ENCODE measurements around the gene FREM2.
A peak's percentile ranks its signal among the peaks of the same experiment; 100 is the strongest.

The FREM2 gene

GRCh38 chr13:38758277-38758676 lies 71.4 kb downstream of the FREM2 start:
- no peak for DNase-seq (ENCODE audit: low spot score)

- DNase-seq (ENCODE audit: low spot score), result no peak
Observed at GRCh38 chr13:38759390-38759789, 72.5 kb downstream of the FREM2 start.

DNA sequence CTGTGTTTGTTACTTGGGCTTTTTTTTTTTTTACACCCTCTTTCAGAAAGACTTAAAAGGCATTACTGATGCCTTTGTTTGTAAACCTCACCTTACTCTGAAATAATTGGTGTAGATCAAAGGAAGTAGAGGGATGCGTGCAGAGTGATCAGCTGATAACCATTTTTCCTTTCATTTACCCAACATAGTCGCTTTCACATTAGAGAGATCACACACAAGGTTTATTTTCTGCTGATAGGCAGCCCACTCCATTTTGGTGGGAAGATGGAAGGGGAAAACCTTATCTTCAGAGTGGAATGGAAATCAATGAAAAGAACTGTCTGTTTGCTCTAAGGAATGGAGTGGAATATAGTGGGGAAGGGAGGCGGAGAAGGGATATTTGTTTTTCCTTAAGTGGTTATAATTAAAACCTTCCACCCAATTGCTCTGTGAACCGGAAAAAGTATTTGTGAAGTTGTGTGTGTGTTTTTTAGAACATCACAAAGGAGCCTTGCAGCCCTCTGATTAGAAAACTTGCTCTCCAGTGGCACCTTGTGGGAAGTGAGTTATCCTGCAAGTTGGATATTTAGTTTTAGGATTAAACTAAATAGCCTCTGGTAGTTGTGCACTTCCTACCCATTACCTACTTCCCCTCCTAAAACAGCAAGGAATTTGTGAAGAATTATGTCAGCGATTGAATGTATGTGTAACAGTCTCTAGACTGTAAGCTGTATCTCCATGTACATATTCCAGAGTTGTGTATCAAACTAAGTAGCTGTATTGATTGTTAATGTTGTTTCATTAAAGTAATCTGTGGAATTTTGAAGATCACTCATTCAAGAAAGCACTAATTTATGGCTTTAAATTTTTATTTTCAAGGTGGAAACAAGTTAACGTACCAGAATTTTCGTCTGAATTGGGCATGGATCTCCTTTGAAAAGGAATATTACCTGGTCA lies 76.8 kb downstream of the FREM2 start:
- DNase-seq (ENCODE audit: low spot score), result peak; percentile 53

- DNase-seq (ENCODE audit: low spot score), result no peak
Observed at GRCh38 chr13:38766799-38767198, 79.9 kb downstream of the FREM2 start.

GRCh38 chr13:38767506-38768265 lies 80.8 kb downstream of the FREM2 start:
- no peak for DNase-seq (ENCODE audit: low spot score)

DNA sequence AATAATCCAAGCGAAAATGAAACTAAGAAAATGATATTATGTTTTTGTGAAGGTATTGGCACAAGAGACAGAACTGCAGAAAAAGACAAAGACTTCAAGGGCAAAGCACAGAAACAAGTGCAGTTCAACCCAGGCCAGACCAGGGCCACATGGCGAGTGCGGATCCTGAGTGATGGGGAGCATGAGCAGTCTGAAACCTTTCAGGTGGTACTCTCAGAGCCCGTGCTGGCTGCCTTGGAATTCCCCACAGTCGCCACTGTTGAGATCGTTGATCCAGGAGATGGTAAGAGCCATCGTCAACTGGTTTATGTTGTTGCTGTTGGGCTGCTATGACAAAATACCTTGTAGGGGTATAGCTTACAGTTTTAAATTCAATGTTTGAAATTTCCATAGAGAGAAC lies 82.6 kb downstream of the FREM2 start:
- no peak for DNase-seq (ENCODE audit: low spot score)

- no peak for DNase-seq (ENCODE audit: low spot score)
Observed at GRCh38 chr13:38775085-38775484, 88.2 kb downstream of the FREM2 start.

- DNase-seq (ENCODE audit: low spot score), result no peak
Observed at GRCh38 chr13:38777347-38778119, 90.7 kb downstream of the FREM2 start.

GRCh38 chr13:38781539-38781938 lies 94.7 kb downstream of the FREM2 start:
- no peak for DNase-seq (ENCODE audit: low spot score)

GRCh38 chr13:38784036-38784880 lies 97.4 kb downstream of the FREM2 start:
- no peak for DNase-seq (ENCODE audit: low spot score)

GRCh38 chr13:38785042-38785441 lies 98.2 kb downstream of the FREM2 start:
- no peak for DNase-seq (ENCODE audit: low spot score)

DNA sequence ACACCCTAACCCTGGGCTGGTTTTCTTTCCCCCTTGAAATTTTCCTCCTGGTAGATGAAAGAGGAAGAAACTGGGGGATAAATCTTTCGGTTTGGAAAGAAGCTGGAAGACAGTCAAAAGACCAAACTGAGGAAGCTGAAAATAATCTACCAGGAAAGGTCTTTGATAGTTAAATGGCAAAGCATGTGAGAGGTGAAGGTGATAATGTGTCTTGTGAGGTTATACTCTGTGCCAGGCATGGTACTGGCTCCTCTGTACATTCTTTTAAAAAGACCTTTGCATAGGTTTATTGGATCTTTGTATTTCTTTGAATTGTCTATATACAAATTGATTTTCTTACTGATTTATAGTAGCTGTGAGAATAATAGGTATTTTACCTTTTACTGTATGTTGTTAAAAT lies 98.6 kb downstream of the FREM2 start:
- no peak for DNase-seq (ENCODE audit: low spot score)

DNA sequence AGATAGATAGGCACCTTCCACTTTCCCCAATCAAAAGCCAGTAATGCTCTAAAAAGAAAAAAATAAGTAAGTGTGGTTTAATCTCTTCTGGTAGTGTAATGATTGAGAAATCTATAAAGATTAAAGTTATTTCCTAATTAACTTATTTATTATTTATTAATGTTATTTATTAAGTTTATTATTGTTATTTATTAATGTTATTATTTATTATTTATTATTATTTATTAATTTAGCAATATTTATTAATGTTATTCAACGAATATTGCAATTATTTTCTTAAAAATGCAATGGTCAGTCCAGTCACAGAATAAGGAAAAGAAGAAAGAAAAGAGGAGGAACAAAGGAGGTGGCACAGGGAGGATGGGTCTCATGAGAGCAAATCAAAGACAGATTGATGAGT lies 100.7 kb downstream of the FREM2 start:
- no peak for DNase-seq (ENCODE audit: low spot score)

DNA sequence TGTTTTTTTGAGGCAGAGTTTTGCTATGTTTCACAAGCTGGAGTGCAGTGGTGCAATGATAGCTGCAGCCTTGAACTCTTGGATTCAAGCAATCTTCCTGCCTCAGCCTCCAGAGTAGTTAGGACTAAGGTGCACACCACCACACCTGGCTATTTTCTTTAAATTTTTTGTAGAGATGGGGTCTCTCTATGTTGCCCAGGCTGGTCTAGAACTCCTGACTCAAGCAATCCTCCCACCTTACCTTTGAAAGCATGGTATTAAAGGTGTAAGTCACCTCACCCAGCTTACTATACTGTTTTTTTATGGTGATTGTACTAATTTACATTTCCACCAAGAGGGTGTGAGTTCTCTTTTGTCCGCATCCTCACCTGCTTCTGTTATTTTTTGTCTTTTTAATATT lies 110.0 kb downstream of the FREM2 start:
- no peak for DNase-seq (ENCODE audit: low spot score)

DNA sequence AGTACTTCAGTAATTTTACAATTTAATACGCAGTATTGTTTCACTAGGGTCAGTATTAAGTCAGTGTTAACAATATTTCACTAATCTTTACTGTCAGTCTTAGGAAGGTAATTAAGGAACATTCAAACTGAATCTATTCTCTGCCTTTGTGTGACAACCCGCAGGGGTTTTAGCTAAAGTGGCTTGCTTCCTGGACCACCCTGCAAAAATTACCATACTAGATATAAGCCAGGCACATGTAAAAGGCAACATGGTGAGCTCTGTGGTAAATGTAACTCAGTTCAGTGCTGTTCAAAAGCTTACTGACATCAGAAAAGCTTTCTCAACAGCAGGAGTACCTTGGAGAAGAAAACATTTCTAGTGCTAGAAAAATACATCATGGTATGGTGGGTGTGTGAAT lies 116.7 kb downstream of the FREM2 start:
- DNase-seq (ENCODE audit: low spot score), result peak; percentile 10

DNA sequence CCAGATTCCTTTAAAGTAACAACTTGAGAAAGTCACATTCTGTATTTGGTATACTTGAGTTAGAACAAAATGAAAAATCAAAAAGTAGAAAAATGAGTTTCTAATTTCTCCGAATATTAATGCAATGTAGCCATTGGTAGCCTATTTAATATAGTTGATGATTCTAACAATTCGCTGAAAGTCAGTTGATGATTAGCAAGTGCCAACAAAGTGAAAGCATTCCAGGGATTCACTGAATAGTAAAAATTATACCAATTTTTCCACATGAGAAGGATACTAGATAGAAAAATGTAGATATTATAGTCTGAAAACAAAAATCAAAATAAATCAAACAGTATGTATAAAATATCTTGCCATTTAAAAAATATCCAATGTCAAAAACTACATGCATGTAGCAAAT lies 117.2 kb downstream of the FREM2 start:
- DNase-seq (ENCODE audit: low spot score), result no peak

DNA sequence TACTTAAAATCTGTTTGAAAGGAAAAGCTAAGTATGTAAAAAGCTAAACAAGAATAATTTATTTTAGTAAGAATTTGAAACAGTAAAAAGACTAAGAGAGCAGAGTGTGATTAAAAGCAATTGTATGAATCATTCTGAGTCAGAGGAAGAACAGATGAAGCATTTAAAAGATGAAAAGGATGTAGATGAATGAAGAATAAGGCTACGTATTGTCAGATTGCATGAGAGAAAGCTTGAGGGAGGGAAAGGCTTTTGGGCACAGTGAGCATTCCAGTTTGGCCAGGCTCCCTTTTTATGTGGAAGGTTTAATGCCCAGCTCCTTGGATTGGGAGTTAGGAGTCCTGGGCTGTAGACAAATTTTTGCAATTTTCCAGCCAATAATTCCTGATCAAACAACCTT lies 117.7 kb downstream of the FREM2 start:
- no peak for DNase-seq (ENCODE audit: low spot score)

DNA sequence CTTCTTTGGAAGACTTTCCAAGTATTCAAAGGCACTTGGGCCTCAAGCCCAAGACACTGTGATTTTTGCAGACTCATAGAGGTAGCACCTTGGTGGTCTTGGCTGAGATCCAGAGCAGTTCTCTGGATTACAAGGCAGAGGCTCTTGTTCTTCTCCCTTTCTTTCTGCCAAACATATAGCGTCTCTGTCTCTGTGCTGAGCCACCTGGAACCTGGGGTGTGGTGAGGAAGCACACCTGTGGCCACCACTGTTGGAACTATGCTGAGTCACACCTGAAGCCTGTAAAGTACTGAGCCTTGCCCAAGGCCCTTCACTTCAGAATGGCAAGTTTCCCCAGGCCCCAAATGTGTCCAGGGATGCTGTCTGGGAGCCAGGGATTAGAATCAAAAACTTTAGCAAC lies 127.5 kb downstream of the FREM2 start:
- DNase-seq (ENCODE audit: low spot score), result no peak

DNA sequence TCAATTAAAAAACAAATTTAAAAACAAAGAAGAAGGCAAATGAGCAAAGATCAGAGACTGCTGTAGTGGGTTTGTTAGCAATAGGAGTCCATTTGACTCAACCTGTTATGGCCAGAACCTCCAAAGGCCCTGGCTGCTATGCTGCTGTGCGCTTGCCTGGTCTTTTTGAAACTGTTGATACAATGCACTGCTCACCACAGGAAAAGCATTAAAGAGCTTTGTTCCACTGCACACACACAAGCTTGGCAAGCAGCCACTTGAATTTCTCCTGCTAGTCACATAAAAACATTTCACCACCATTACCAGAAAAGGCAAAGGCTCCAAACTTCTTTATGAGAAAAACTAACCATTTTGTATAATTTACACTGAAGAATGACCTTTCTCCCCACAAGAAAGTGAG lies 132.2 kb downstream of the FREM2 start:
- peak; percentile 19 for DNase-seq (ENCODE audit: low spot score)

- no peak for DNase-seq (ENCODE audit: low spot score)
Observed at GRCh38 chr13:38819596-38819995, 132.7 kb downstream of the FREM2 start.

DNA sequence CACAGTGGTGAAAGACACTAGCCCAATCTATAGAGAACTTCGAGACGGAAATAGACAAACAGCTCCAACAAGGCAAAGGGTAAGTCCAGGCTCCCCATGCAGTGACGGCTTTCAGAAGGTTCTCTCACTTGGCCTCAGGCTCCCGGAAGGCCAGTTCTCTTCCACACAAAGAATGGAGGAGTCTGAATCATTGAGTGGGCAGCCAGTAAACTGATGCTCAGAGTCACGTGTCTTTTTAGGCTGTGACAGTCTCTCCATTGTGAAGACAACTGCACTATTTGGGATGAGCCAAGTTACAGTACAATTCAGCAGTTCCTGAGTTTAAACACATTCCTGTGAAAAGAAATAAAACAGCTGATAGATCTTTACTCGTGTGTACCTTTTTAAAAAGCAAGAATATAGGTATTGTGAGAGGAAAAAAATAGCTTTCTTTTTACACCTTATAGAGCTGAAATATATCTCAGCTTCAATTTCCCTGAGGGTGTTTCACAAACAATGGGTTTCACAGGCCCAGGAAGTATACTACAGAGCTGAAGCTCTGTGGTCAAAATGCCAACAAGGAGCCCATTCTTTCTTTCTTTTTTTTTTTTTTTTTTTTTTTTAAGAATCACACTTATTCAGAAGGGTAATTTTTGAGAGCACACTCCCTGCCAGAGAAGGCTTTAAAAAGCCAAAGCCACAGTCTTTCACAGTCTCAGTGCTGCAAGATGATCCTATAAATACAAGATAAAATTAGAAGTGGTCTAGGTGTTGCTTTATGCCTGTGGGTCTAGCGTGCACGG lies 135.1 kb downstream of the FREM2 start:
- no peak for DNase-seq (ENCODE audit: low spot score)

Measured in iPS-NIHi11 (cell line).